OCI-LY3 (cell line): Measurements from ENCODE around the gene DOCK7.
"Not testable (repeated sequence)": the region's sequence is repeated elsewhere in the genome, so short reads cannot be mapped to it uniquely, and the experiment has no call there.

Experiments used
- CTCF ChIP-seq: fragments of 200-600, 300-600 bp; sonication (generic); IDR thresholded peaks from 2 replicates; pipeline ENCODE4 v1.5.1; 2014; ENCODE audit warnings: antibody characterized with exemption, low read length, low read depth
- EZH2phosphoT487 ChIP-seq: fragments of 200-600 bp; shearing (Covaris generic); IDR thresholded peaks from 2 replicates; pipeline ENCODE4 v1.6.1; 2018; ENCODE audit warnings: antibody characterized with exemption, mixed run types, low read depth

GRCh38 chr1:62527346-62527745 lies 160.8 kb downstream of the DOCK7 start:
- not testable (repeated sequence) for TF ChIP-seq CTCF, EZH2phosphoT487
